ENCODE measurements around the gene OR51S1.

DNA sequence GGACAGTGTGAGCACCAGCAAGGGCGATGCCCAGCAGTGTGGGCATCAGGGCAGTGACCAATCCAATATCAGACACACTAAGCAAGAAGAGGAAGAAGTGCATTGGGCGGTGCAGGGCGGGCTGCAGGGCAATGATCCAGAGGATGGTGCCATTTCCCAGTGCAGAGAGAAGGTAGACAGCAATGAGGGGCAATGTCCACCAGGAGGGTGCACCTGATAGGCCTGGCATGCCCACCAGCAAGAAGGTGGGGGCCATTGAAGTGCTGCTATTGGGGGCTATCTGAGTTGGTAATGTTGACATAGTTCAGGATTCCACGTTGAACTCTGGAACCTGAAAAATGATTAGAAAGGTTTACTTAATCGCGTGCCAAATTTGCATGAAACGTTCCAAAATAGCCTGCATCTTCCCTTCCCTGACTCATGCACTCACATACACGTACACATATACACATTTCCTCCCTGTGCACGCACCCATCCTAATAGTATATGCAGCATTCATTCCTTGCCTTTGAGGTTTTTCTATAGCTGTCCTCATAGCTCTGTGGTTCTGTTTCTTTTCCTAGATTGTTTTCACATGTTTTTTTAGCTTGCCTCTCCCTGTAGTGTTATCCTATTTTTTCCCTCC is at the start of gene OR51S1:
- TF ChIP-seq POLR2A (IDR thresholded peaks at IDR 0.05; ENCODE audit: low read length) (no peak), GATA1 (IDR thresholded peaks at IDR 0.05; ENCODE audit: low read depth, low read length) (no peak)
